HepG2 (cell line): ENCODE results near the gene ZC3H7B. TPM values are rescaled to one million over a fixed set of nuclear protein-coding genes. Genes with fewer than 3 reads are reported as not detected.

Experiments
- ATF6 ChIP-seq: sonication (generic); formaldehyde crosslinking; conservative IDR thresholded peaks from 2 replicates; pipeline ENCODE4 v1.4.0; 2020; ENCODE audit warnings: missing genetic modification reagents
- ATF7 ChIP-seq, 2 experiments: fragments of 450-650 bp in 1 of 2; sonication (generic) in 1 of 2; formaldehyde crosslinking in 1 of 2; IDR thresholded peaks; 2 replicates each; pipeline versions ENCODE4 v1.4.0 to v1.6.1; 2016 to 2020; ENCODE audit warnings: antibody characterized with exemption in 1 of 2, mild to moderate bottlenecking in 1 of 2, missing genetic modification reagents in 1 of 2
- CENPT ChIP-seq: sonication (generic); formaldehyde crosslinking; IDR thresholded peaks from 2 replicates; pipeline ENCODE4 v1.8.0; 2022; ENCODE audit warnings: low read depth, mild to moderate bottlenecking, moderate library complexity, missing genetic modification reagents
- FOSL1 ChIP-seq: sonication (generic); formaldehyde crosslinking; IDR thresholded peaks from 2 replicates; pipeline ENCODE4 v1.9.0; 2021; ENCODE audit warnings: missing genetic modification reagents, borderline replicate concordance
- FOXA1 ChIP-seq, 2 experiments: fragments of 450-650 bp in 1 of 2; sonication (generic) in 1 of 2; formaldehyde crosslinking in 1 of 2; IDR thresholded peaks; 2 replicates each; pipeline versions ENCODE4 v1.4.0 to v1.6.1; 2016 to 2020; ENCODE audit warnings: missing genetic modification reagents in 1 of 2
- FOXA3 ChIP-seq: IDR thresholded peaks from 2 replicates; pipeline ENCODE4 v1.6.1; 2016; ENCODE audit warnings: missing genetic modification reagents, missing compliant biosample characterization
- HOXA3 ChIP-seq: sonication (generic); formaldehyde crosslinking; IDR thresholded peaks from 2 replicates; pipeline ENCODE4 v1.5.0; 2020; ENCODE audit warnings: missing genetic modification reagents
- IRF1 ChIP-seq: sonication (generic); formaldehyde crosslinking; IDR thresholded peaks from 2 replicates; pipeline ENCODE4 v1.4.0; 2020; ENCODE audit warnings: low read depth, mild to moderate bottlenecking, missing genetic modification reagents
- KDM5A ChIP-seq: fragments of 200-600 bp; sonication (generic); IDR thresholded peaks from 2 replicates; pipeline ENCODE4 v1.7.0; 2018; ENCODE audit warnings: antibody characterized with exemption, mild to moderate bottlenecking, low read length, borderline replicate concordance
- KLF16 ChIP-seq, 2 experiments: sonication (generic) in 1 of 2; formaldehyde crosslinking in 1 of 2; IDR thresholded peaks; 2 replicates each; pipeline versions ENCODE4 v1.6.1 to v1.8.0; 2016 to 2023; ENCODE audit warnings: missing genetic modification reagents in 2 of 2, missing compliant biosample characterization in 1 of 2
- NCOA1 ChIP-seq: sonication (generic); formaldehyde crosslinking; IDR thresholded peaks from 2 replicates; pipeline ENCODE4 v1.9.0; 2021; ENCODE audit warnings: missing genetic modification reagents
- NCOA2 ChIP-seq: sonication (generic); formaldehyde crosslinking; IDR thresholded peaks from 2 replicates; pipeline ENCODE4 v1.8.0; 2022; ENCODE audit warnings: inconsistent platforms
- NFYC ChIP-seq: IDR thresholded peaks from 2 replicates; pipeline ENCODE4 v1.6.1; 2016; ENCODE audit warnings: missing genetic modification reagents, missing compliant biosample characterization
- SOX6 ChIP-seq, 2 experiments: fragments of 450-650 bp in 1 of 2; sonication (generic) in 1 of 2; formaldehyde crosslinking in 1 of 2; IDR thresholded peaks; 2 replicates each; pipeline versions ENCODE4 v1.4.0 to v1.6.1; 2017 to 2020; ENCODE audit warnings: antibody characterized with exemption in 1 of 2, mild to moderate bottlenecking in 1 of 2, missing genetic modification reagents in 1 of 2
- THAP11 ChIP-seq: IDR thresholded peaks from 2 replicates; pipeline ENCODE4 v1.6.1; 2016; ENCODE audit warnings: missing biosample characterization, missing genetic modification reagents
- TP53 ChIP-seq: sonication (generic); formaldehyde crosslinking; conservative IDR thresholded peaks from 2 replicates; pipeline ENCODE4 v1.4.0; 2020; ENCODE audit warnings: missing genetic modification reagents
- ZC3H4 ChIP-seq: sonication (generic); formaldehyde crosslinking; IDR thresholded peaks from 2 replicates; pipeline ENCODE4 v1.4.0; 2020; ENCODE audit warnings: missing genetic modification reagents, borderline replicate concordance
- ZFP36L1 ChIP-seq: sonication (generic); formaldehyde crosslinking; IDR thresholded peaks from 2 replicates; pipeline ENCODE4 v1.8.0; 2022; ENCODE audit warnings: mild to moderate bottlenecking, missing genetic modification reagents, moderate library complexity
- ZNF30 ChIP-seq: sonication (generic); formaldehyde crosslinking; IDR thresholded peaks from 2 replicates; pipeline ENCODE4 v1.5.0; 2020; ENCODE audit warnings: mild to moderate bottlenecking, missing genetic modification reagents
- ZNF484 ChIP-seq: sonication (generic); formaldehyde crosslinking; IDR thresholded peaks from 2 replicates; pipeline ENCODE4 v1.5.1; 2020; ENCODE audit warnings: mild to moderate bottlenecking, low read depth, missing genetic modification reagents, borderline replicate concordance
- ZNF652 ChIP-seq: IDR thresholded peaks from 2 replicates; pipeline ENCODE4 v1.6.1; 2016; ENCODE audit warnings: low read depth, borderline replicate concordance
- ZNF776 ChIP-seq: sonication (generic); formaldehyde crosslinking; IDR thresholded peaks from 2 replicates; pipeline ENCODE4 v1.4.0; 2020; ENCODE audit warnings: mild to moderate bottlenecking, missing genetic modification reagents
- polyA plus RNA-seq, 8 experiments: library from polyadenylated mRNA; depleted of rRNA in 3 of 8; stranded (reverse) in 7 of 8; unstranded in 1 of 8; fragments of >200 nt; fragmentation: Illumina TruSeq in 4 of 8; extraction: Trizol in 4 of 8; gene quantifications; 2 replicates each; pipeline versions ENCODE4 v1.2.1 to v1.2.3, GENCODE V29; 2011 to 2016; ENCODE audit warnings: low read depth in 4 of 8, missing spikeins in 1 of 8, mixed read lengths in 1 of 8; ENCODE audit not compliant: insufficient read depth in 1 of 8
- total RNA-seq, 5 experiments: library from RNA; depleted of rRNA; stranded (reverse); fragments of >200 nt; fragmentation: Illumina TruSeq; extraction: Trizol; gene quantifications; 2 replicates each; pipeline ENCODE4 v1.2.3, GENCODE V29; 2016; ENCODE audit warnings: low read depth in 1 of 5
- TF ChIP-seq, protein P1 (sequence below): sonication (generic); formaldehyde crosslinking; IDR thresholded peaks from 2 replicates; pipeline ENCODE4 v1.4.0; 2020; ENCODE audit warnings: missing genetic modification reagents
- TF ChIP-seq, protein P2 (sequence below): sonication (generic); formaldehyde crosslinking; IDR thresholded peaks from 2 replicates; pipeline ENCODE4 v1.4.0; 2020; ENCODE audit warnings: mild to moderate bottlenecking, missing genetic modification reagents

The ZC3H7B gene
- total and polyA plus RNA-seq, 2 of the 13 experiments (the other 11 are each of a cell fraction or from before 2014, with no cell fraction given) = 26.4 to 37.2 TPM

DNA sequence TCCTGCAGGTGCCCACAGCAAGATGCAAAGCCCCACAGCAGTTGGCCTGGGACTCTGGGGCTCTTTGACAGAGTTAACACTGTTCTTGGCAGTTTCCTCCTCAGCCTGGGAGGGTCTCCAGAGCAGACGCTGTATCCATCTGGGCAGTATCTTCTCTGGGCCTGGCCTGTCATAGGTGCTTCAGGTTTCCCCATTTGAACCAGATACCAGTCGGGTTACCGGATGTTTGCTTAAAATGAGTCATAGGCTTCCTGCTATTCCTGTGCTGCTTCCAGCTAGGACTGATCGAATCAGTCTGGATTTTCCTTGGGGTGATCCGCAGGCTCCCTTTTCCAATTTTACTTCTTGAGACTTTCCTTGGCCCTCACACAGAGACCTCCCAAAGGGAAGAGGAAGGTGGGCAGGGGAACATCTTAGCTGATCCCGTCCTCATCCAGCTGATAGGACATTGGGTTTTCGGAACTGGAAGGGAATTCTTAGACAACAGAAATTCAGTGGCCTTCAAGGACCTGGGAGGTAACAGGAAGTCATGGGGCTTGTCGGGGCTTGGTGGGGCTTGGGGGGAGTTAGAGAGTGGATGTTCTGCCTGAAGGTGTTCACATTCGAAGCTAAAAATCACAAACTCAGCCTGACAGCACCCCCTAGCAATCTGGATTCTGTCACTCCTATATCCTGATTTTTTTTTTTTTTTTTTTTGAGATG, 12.9 kb upstream of the ZC3H7B start (continued):
- TF ChIP-seq ZNF652 (CRISPR knock-in tag) (0 out of 2 replicates have a peak, but pooled peaks have one; percentile 7), ZNF776 (CRISPR knock-in tag) (no peak), KDM5A (no peak), SOX6 (IDR thresholded peaks at IDR 0.05) (no peak), SOX6 (CRISPR knock-in tag; IDR thresholded peaks at IDR 0.05) (peak; percentile 55), ZNF30 (CRISPR knock-in tag) (no peak), ZC3H4 (CRISPR knock-in tag) (no peak), THAP11 (CRISPR knock-in tag) (peak; percentile 91), NCOA2 (CRISPR knock-in tag) (peak; percentile 50), FOXA1 (IDR thresholded peaks at IDR 0.05) (no peak), FOXA1 (CRISPR knock-in tag; IDR thresholded peaks at IDR 0.05) (peak; percentile 92), FOXA3 (CRISPR knock-in tag) (peak; percentile 95), NFYC (no peak), TP53 (no peak), ATF7 (IDR thresholded peaks at IDR 0.05) (0 out of 2 replicates have a peak, but pooled peaks have one; percentile 8), ATF7 (CRISPR knock-in tag; IDR thresholded peaks at IDR 0.05) (no peak), ZFP36L1 (no peak), IRF1 (no peak), NCOA1 (CRISPR knock-in tag) (no peak), FOSL1 (CRISPR knock-in tag) (peak; percentile 99), HOXA3 (peak; percentile 51; the same call in 1 of the 2 replicates), ATF6 (CRISPR knock-in tag) (no peak), CENPT (CRISPR knock-in tag) (no peak), ZNF484 (no peak), KLF16 (CRISPR knock-in tag; IDR thresholded peaks at IDR 0.05) (no peak)
- TF ChIP-seq, protein P1, sequence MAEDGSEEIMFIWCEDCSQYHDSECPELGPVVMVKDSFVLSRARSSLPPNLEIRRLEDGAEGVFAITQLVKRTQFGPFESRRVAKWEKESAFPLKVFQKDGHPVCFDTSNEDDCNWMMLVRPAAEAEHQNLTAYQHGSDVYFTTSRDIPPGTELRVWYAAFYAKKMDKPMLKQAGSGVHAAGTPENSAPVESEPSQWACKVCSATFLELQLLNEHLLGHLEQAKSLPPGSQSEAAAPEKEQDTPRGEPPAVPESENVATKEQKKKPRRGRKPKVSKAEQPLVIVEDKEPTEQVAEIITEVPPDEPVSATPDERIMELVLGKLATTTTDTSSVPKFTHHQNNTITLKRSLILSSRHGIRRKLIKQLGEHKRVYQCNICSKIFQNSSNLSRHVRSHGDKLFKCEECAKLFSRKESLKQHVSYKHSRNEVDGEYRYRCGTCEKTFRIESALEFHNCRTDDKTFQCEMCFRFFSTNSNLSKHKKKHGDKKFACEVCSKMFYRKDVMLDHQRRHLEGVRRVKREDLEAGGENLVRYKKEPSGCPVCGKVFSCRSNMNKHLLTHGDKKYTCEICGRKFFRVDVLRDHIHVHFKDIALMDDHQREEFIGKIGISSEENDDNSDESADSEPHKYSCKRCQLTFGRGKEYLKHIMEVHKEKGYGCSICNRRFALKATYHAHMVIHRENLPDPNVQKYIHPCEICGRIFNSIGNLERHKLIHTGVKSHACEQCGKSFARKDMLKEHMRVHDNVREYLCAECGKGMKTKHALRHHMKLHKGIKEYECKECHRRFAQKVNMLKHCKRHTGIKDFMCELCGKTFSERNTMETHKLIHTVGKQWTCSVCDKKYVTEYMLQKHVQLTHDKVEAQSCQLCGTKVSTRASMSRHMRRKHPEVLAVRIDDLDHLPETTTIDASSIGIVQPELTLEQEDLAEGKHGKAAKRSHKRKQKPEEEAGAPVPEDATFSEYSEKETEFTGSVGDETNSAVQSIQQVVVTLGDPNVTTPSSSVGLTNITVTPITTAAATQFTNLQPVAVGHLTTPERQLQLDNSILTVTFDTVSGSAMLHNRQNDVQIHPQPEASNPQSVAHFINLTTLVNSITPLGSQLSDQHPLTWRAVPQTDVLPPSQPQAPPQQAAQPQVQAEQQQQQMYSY = 0 out of 2 replicates have a peak, but pooled peaks have one; percentile 32
- TF ChIP-seq, protein P2, sequence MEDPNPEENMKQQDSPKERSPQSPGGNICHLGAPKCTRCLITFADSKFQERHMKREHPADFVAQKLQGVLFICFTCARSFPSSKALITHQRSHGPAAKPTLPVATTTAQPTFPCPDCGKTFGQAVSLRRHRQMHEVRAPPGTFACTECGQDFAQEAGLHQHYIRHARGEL (CRISPR knock-in tag) = no peak
